ENCODE results near the gene PLXNA3. TPM values are rescaled to one million over a fixed set of nuclear protein-coding genes. Genes with fewer than 3 reads are reported as not detected.

The PLXNA3 gene
- total RNA-seq, 1 donor from 2014 or later: 14.6 TPM

- DNase-seq (ENCODE audit: low read depth): no peak
- TF ChIP-seq CTCF (conservative IDR thresholded peaks at IDR 0.05; ENCODE audit: low read depth, low read length): no peak
- H3K4me3 ChIP-seq (ENCODE audit: low read depth, low read length): peak overlapping the region; percentile 62
Observed at GRCh38 chrX:154516656-154517100, 58.6 kb downstream of the PLXNA3 start.

GRCh38 chrX:154517101-154517781 is 59.2 kb downstream of the PLXNA3 start:
- DNase-seq (ENCODE audit: low read depth): no peak
- H3K4me3 ChIP-seq (ENCODE audit: low read depth, low read length): peak overlapping the region; percentile 62
- no peak for TF ChIP-seq CTCF (conservative IDR thresholded peaks at IDR 0.05; ENCODE audit: low read depth, low read length)

GRCh38 chrX:154519389-154519788 is 61.3 kb downstream of the PLXNA3 start:
- TF ChIP-seq CTCF (conservative IDR thresholded peaks at IDR 0.05; ENCODE audit: low read depth, low read length): no peak
- no peak overlapping the region for H3K4me3 ChIP-seq (ENCODE audit: low read depth, low read length)
- no peak for DNase-seq (ENCODE audit: low read depth)

GRCh38 chrX:154525606-154526490 is 67.8 kb downstream of the PLXNA3 start:
- no peak for DNase-seq (ENCODE audit: low read depth)
- TF ChIP-seq CTCF (conservative IDR thresholded peaks at IDR 0.05; ENCODE audit: low read depth, low read length): no peak
- H3K4me3 ChIP-seq (ENCODE audit: low read depth, low read length): no peak overlapping the region

GRCh38 chrX:154526901-154527675 is 69.0 kb downstream of the PLXNA3 start:
- peak; percentile 55 for TF ChIP-seq CTCF (conservative IDR thresholded peaks at IDR 0.05; ENCODE audit: low read depth, low read length)
- DNase-seq (ENCODE audit: low read depth): no peak
- H3K4me3 ChIP-seq (ENCODE audit: low read depth, low read length): peak overlapping the region; percentile 38

Other genes starting within 250 kb of the PLXNA3 start
- gene OPN1MW2, start 238.5 kb upstream of the PLXNA3 start, total RNA-seq: not detected in 2 replicates
- not detected in 2 replicates for gene OPN1MW3, start 200.7 kb upstream of the PLXNA3 start, total RNA-seq
- not detected in 2 replicates for gene TEX28, start 163.2 kb upstream of the PLXNA3 start, total RNA-seq
- gene TKTL1, start 162.5 kb upstream of the PLXNA3 start, total RNA-seq: 0.17 TPM in 1 of 2 replicates, not detected in the other
- 953 and 1,430 TPM in 2 replicates for gene FLNA, start 83.6 kb upstream of the PLXNA3 start, total RNA-seq
- gene EMD, start 79.0 kb upstream of the PLXNA3 start, total RNA-seq: 50.7 and 63.0 TPM in 2 replicates
- 5,736 and 6,055 TPM in 2 replicates for gene RPL10, start 59.9 kb upstream of the PLXNA3 start, total RNA-seq
- 20.7 and 27.7 TPM in 2 replicates for gene DNASE1L1, start 49.0 kb upstream of the PLXNA3 start, total RNA-seq
- gene TAFAZZIN, start 46.7 kb upstream of the PLXNA3 start, total RNA-seq: 33.6 and 55.8 TPM in 2 replicates
- gene ATP6AP1, start 29.6 kb upstream of the PLXNA3 start, total RNA-seq: 28.5 and 55.1 TPM in 2 replicates
- 116 and 144 TPM in 2 replicates for gene GDI1, start 21.1 kb upstream of the PLXNA3 start, total RNA-seq
- gene FAM50A, start 14.1 kb upstream of the PLXNA3 start, total RNA-seq: 51.1 and 74.1 TPM in 2 replicates
- 23.0 and 28.4 TPM in 2 replicates for gene LAGE3, start 21.0 kb downstream of the PLXNA3 start, total RNA-seq
- 39.4 and 65.5 TPM in 2 replicates for gene UBL4A, start 28.3 kb downstream of the PLXNA3 start, total RNA-seq
- 26.1 and 29.1 TPM in 2 replicates for gene SLC10A3, start 32.3 kb downstream of the PLXNA3 start, total RNA-seq
- gene FAM3A, start 58.0 kb downstream of the PLXNA3 start, total RNA-seq: 24.8 and 31.8 TPM in 2 replicates
- gene G6PD, start 88.6 kb downstream of the PLXNA3 start, total RNA-seq: 70.5 and 84.1 TPM in 2 replicates
- 15.8 and 21.4 TPM in 2 replicates for gene IKBKG, start 89.3 kb downstream of the PLXNA3 start, total RNA-seq
- gene CTAG1A, start 126.9 kb downstream of the PLXNA3 start, total RNA-seq: not detected in 2 replicates
- not detected in 2 replicates for gene CTAG1B, start 161.0 kb downstream of the PLXNA3 start, total RNA-seq
- not detected in 2 replicates for gene CTAG2, start 195.3 kb downstream of the PLXNA3 start, total RNA-seq